Limb (tissue), 2 donors: ENCODE results near the gene RHD.
A peak's percentile ranks its signal among the peaks of the same experiment; 100 is the strongest.
"Not testable (repeated sequence)": the region's sequence is repeated elsewhere in the genome, so short reads cannot be mapped to it uniquely, and the experiment has no call there.

Experiments used
- DNase-seq, 2 donors: peaks; one replicate each; pipeline ENCODE4 v3.0.0-alpha.2; 2016; ENCODE audit errors: extremely low spot score in 2 of 2

Gene RHD

DNA sequence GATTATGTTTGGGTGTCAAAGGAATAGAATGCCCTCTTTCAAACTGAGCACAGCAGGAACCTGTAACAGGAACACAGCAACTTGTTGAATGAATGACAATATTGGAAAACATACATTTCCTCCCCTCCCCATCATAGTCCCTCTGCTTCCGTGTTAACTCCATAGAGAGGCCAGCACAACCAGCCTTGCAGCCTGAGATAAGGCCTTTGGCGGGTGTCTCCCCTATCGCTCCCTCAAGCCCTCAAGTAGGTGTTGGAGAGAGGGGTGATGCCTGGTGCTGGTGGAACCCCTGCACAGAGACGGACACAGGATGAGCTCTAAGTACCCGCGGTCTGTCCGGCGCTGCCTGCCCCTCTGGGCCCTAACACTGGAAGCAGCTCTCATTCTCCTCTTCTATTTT, at the start of gene RHD:
Gene RHD (plus strand): TSS at position 272 of the 400 bp plus-strand sequence. CDS start 39 bp downstream, at position 311.
- not testable (repeated sequence) for DNase-seq

GRCh38 chr1:25222606-25223005, 49.7 kb upstream of the RHD start:
- DNase-seq, result no peak

GRCh38 chr1:25223471-25223870, 48.8 kb upstream of the RHD start:
- no peak for DNase-seq

DNA sequence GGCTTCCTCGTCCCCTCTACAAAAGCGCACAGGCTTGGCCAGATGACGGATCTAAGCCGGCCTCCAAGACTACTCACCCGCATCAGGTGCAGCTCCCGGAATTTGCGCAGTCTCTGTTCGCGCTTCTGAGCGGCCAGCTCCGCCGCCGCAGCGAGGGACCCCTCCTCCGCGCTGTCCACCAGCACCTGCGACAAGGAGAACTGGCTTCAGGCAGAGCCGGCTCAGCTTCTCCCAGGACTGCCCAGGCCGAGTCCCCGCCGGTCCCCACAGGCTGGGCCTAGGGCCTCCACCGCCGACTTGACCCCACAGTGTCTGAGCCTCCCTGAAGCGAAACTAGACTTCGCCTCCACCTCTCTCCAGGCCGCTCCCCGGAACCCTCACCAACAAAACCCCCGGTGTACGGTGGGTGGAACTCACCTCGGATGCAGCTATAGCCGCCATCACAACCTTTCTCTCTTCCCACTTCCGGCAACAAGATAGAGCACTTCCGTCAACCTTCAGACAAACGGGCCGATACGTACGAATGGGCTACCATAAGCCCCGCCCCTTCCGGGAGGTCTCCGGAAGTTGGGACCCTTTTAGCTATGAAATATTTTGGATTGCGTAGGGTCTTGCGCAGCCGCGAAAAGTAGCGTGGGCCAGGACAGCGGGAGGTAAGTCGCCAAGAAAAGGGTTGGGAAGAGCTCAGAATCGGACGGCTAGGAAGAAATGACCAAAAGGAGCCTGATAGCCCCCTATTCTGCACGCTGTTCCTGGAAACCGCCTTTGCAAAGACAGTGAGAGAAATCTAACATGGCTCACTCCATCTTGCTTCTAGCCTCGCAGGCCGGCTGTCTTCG, 40.1 kb upstream of the RHD start, which contains the start of gene SYF2:
Gene SYF2 (minus strand): TSS at position 476 of the 839 bp plus-strand sequence. CDS start 35 bp downstream, at position 441.
- DNase-seq, result peak; percentile 94 to 97

DNA sequence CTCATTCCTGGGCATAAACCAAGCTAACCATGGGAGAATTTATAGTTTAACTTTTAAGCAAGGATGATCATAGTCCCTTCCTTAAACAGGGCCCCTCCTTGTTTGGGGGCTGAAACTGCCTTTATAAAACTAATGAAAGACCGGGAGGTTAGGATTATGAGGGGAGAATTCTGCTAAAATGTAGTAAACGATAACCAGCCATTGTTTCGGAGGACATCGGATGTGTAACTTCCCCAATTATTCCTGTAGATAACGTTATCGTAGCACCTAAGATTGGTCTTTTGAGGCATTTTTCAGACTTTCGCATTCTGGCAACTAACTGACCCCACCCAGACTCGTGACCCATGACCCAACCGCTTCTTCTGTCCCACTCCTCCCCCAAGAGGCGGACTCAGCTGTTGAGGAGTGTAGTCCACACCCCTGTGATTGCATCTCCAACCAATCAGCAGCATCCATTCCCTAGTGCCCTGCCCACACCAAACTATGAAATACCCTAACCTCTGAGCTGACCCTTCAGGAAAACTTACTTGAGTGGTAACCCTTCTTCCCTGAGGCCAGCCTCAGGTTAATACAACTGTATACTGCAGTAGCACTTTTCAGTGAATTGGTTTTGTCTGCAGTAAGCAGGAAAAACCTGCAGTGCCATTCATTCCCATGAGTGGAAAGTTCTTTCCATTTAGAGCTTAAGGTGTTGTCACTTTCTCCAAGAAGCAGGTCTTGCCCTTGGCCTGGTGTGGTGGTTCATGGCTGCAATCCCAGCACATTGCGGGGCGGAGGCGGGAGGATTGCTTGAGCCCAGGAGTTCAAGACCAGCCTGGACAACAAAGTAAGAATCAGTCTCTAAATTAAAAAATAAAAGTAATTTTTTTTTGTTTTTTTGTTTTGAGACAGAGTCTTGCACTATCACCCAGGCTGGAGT, 39.2 kb upstream of the RHD start:
- DNase-seq, result peak; percentile 59 to 70

DNA sequence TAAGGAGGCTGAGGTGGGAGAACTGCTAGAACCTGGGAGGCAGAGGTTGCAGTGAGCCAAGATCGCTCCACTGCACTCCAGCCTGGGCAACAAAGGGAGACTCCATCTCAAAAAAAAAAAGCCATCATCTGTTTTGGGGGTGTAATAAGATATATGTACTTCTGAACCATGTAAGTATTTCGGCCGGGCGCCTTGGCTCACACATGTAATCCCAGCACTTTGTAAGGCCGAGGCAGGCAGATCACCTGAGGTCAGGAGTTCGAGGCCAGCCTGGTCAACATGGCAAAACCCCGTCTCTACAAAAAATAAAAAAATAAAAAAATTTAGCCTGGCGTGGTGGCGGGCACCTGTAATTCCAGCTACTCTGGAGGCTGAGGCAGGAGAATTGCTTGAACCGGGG, 36.9 kb upstream of the RHD start:
- DNase-seq, result not testable (repeated sequence)

DNA sequence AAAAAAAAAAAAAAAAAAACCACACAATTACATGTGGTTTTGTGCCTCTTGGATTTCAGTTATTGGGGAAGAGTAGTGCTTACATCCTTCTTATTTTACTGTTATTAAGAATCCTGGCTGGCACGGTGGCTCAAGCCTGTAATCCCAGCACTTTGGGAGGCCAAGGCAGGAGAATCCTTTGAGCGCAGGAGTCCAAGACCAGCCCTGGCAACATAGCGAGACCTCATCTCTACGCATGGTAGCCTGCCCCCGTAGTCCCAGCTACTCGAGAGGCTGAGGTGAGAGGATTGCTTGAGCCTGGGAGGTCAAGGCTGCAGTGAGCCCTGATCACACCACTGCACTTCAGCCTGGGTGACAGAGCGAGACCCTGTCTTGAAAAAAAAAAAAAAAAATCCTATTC, 36.0 kb upstream of the RHD start:
- not testable (repeated sequence) for DNase-seq

GRCh38 chr1:25238046-25238445, 34.3 kb upstream of the RHD start:
- DNase-seq, result no peak

DNA sequence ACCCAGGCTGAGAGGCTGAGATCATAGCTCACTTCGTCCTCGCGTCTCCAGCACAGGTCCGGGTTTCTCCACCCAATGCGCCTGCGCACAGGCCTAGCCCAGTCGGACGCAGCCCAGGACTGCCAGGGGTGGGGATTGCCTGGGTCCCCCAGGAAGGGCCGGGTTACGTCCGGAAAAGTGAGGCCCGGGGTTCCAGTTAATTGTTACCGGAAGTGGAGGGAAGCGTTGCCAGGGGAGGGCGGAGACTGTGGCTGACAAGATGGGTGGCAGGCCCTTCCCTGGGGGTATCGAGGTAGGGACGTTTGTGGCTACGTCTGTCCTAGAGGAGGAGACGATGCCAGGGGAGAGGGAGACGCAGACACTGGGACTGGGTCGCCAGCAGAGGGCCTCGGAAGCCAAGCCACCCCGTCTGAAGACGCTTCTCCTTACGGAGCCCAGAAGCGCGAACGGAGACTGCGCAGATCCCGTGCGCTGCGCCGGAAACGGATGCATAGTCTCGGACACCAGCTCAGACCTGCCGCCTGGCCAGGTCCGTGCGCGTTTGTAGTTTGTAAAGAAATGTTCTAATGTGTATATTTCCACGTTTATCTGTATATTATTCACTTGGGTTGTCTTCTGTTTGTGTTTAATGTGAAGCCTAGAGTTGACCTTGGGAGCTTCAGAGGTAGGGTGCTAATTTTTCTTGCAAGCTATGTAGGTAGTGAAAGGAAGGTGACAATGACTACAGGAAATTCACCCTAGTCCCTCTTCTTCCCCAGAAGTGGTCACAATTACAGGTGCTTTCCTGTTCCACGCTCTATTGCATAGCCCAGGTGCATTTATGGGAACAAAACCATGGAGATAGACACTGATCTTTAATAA, 32.4 kb upstream of the RHD start:
- DNase-seq, result peak; percentile 87 to 92

- DNase-seq, result no peak
These were observed 28.4 kb upstream of the RHD start for GRCh38 chr1:25243907-25244306.

- DNase-seq, result no peak
These were observed 26.9 kb upstream of the RHD start for GRCh38 chr1:25245393-25245792.

GRCh38 chr1:25245809-25246599, 26.3 kb upstream of the RHD start:
- no peak for DNase-seq

DNA sequence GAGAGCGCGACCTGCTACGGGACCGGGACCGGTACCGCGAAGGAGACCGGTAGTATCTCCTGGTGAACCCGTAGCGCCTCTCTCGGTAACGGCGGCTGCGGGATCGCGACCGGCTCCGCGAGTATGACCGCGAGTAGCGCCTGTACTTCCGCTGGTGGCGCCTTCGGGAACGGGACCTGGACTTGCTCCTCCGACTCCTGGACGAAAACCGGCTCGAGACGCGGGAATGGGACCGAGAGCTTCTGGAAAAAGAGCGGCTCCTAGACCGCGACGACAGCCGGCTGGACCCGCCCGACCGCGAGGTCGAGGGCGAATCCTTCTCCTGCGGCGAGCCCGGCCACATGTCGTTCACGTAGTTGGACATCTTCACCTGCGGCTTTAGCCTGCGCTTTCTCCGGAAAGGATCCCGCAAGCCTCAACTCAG, 25.7 kb upstream of the RHD start:
- peak in 1 of 2 donors; percentile 65 for DNase-seq

DNA sequence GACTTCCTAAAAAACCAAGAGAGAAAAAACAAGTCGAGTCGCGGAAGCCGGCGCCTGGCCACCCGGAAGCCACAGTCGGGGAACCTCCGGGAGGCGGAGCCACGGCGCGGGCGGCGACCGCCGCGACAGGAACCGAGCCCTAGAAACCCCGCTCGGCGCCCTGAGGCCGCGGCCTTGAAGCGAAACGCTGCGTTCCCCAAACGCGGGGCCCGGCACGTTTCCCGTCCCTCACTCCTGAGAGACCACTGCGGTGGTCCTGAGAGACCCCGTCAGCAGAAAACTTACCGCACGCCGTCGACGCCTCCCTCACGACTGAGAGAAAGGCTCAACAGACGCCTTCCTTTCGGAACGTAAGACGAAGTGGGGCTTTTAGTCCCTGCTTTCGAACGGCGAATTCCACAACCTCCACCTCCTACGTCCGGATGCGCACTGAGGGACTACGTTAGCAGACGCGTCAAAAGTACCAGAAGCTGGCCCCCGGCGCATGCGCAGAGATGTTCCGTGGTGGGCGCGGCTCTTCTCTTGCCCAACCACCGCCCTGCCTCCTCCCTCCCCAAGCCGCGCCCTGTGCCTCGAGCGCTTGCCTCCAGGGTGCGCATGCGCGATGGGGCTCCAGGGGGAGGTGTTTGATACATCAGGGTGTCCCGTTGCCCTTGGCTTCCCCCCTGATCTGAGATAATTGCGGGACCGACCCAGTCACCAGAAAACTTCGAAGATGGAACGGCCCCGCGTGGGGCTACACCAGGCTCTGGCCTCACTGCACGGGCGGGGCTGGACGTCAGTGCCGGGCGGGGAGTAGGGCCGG, 25.1 kb upstream of the RHD start, which contains the start of gene RSRP1:
Gene RSRP1 (minus strand): TSS at position 431 of the 805 bp plus-strand sequence. CDS start 491 bp downstream, outside the sequence.
- peak; percentile 99 for DNase-seq

DNA sequence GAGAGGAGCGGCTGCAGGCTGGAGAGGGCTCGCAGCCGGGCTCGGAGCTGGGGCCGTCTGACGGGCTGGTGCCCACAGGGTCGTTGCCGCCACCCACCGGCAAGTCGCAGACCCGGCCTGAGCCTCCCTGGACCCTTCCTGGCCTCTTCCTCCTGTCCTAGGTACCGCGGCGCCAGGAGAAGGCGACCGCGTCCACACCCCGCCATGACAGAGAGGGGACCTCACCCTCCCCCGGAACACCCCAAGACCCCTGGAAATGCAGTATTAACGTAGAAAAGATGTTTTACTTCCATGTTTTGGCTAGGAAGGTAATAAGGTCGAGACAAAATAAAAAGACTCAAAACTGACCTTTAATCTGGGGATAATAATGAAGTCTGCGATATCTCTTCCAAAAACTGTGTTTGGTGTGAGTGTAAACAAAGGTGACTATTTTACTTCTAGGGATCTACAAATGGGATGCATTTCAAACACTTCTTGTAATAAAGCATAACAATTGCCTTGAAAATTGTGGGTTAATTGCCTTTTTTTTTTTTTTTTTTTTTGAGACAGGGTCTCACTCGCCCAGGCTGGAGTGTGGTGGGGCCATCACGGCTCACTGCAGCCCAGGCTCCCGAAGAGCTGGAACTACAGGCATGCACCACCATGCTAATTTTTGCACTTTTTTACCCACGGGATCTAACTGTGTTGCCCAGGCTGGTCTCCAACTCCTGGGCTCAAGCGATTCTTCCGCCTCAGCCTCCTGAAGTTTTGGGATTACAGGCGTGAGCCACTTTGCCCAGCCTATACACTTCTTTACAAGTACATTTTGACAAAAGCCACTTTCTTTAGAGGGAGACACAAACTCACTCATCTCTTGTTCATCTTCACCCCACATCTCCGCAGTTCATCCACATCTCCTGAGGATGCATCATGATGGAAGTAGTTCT, 24.2 kb upstream of the RHD start:
- DNase-seq, result no peak

GRCh38 chr1:25253911-25254310, 18.4 kb upstream of the RHD start:
- DNase-seq, result no peak

DNA sequence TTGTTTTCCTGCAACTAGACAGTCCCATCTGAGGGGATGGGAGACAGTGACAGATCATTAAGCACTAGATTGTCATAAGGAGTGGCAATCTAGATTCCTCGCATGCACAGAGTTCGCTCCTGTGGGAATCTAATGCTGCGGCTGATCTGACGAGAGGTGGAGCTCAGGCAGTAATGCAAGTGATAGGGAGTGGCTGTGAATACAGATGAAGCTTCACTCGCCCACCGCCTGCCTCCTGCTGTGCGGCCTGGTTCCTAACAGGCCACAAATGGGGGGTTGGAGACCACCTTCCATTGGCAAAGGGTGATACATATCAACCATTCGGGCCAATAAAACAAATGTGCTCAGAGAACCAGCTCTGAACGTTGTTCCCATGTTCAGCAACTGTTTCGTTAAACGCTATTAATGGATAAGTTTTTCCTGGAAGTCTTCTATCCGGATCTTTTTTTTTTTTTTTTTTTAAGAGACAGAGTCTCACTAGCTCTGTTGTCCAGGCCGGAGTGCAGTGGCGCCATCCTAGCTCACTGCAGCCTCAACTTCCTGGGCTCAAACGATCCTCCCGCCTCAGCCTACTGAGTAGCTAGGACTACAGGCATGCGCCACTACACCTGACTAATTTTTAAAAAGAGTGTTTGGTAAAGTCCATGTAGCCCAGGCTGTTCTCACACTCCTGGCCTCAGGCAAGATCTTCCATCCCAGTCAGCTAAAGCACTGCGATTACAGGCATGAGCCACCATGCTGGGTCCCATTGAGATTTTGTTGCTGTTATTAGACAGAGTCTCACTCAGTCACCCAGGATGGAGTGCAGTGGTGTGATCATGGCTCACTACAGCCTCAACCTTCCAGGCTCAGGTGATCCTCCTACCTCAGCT, 16.4 kb upstream of the RHD start:
- no peak for DNase-seq
